Activated CD8-positive, alpha-beta memory T cell treated with anti-CD3 and anti-CD28 coated beads, Interleukin-2, amount 50 U/mL, for 24 hours (primary cell): ENCODE data around the gene IL1A.
A peak's percentile ranks its signal among the peaks of the same experiment; 100 is the strongest.

Experiments
- DNase-seq: peaks from one replicate; pipeline ENCODE4 v3.0.0-alpha.2; 2020; ENCODE audit errors: extremely low read depth

Gene IL1A

DNA sequence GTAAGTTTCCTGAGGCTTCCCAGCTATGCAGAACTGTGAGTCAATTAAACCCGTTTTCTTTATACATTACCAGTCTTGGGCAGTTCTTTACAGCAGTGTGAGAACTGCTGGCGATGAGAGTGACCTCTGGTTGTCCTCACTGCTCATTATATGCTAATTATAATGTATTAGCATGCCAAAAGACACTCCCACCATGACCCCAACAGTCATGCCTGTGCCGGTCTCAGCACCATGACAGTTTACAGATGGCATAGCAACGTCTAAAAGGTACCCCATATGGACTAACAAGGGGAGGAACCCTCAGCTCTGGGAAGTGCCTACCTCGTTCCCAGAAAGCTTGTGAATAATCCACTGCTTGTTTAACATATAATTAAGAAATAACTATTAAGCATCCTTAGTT, 8.1 kb upstream of the IL1A start:
- no peak for DNase-seq

- DNase-seq: no peak
Measured at GRCh38 chr2:112791693-112792230, 7.5 kb upstream of the IL1A start.

DNA sequence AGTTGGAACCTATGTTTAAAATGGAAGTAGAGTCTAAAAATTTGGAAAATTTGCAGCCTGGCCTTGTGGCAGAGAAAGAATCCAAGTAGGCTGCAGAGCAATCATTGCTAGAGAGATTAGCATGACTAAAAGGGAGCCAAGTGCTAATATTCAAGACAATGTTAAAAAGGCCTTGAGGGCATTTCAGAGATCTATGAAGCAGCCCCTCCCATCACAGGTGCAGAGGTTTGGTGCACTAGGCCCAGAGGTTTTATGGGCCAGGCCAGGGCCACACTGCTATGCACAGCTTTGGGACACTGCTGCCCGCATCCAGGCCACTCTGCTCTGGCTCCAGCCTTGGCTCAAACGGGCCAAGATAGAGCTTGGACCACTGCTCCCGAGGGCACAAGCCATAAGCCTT, 6.7 kb upstream of the IL1A start:
- DNase-seq: no peak

GRCh38 chr2:112790305-112790704, 6.0 kb upstream of the IL1A start:
- DNase-seq: no peak

DNA sequence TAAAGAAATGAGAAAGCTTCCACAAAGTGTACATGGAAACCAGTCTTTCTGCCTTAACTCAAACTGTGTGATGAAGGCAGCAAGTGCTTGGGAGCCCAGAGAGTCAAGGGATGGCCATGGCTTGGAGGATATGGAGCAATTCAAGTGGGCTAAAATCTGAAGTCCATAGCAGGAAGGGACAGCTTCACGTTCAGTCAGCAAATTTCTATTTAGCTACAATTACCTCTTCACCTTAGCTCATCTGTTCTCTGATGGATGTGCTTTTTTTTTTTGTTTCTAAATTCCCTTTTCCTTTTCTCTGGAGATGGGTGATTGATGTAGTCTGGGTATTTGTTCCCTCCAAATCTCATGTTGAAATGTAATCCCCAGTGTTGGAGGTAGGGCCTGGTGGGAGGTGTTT, 4.9 kb upstream of the IL1A start:
- DNase-seq: no peak

GRCh38 chr2:112788653-112789052, 4.4 kb upstream of the IL1A start:
- DNase-seq: no peak

DNA sequence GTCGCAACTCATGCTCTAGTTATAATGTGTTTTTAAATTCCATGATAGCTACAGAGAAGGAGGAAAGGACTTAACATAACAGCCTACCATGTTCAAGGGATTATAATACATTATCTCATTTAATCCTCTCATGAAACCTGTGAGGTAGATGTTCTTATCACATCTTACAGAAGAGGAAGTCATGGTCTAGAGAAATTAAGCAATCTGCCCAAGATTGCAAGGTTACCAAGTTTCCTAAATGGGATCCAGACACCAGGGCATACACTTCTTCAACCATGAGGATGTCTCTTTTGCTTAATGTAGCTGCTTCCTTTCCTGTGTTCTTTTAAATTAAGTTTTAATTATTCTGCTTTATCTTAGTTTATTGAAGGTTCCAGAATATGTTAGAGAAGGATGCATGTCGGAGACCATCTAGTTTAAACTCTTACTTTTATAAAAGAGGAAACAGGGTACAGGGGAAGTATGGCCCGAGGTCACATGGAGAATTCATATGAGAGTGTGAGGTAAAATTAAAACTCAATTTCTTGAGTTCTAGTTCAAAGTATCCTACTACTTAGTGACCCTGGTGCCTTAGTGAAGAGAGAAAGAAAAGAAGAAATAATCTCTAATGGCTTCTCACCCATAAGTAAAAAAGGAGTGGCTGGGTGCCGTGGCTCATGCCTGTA, 3.6 kb upstream of the IL1A start:
- no peak for DNase-seq

- no peak for DNase-seq
Measured at GRCh38 chr2:112787294-112787693, 3.0 kb upstream of the IL1A start.

GRCh38 chr2:112783187-112783714, 1.0 kb downstream of the IL1A start:
- DNase-seq: no peak

DNA sequence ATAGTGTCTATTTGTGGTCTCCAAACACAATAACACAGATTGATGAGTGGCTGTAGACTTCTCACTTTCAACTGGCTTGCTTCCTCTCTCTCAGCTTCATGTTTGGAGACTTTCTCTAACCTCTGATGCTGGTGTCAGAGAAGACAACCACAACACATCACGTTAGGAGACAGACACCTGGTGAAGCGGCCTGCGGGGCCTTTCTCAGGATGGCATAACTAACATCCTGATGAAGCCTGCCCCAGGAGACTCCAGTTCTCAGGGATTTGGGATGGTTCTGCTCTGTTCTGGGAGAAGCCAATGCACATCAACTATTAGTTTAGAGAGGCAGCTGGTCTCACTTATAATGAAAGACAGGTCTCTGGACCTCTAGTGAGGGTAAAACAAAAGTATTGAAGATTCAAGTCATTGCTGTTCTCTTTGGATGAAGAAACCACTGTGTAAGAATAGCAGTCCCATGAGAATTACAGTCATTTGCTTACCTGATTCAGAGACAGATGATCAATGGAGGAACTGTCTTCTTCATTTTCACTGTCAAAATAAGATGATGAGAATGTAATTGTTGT, 2.0 kb downstream of the IL1A start:
- no peak for DNase-seq

- DNase-seq: no peak
Measured at GRCh38 chr2:112779598-112779997, 4.7 kb downstream of the IL1A start.

GRCh38 chr2:112777036-112777435, 7.3 kb downstream of the IL1A start:
- DNase-seq: no peak

- no peak for DNase-seq
Measured at GRCh38 chr2:112776113-112776512, 8.2 kb downstream of the IL1A start.

DNA sequence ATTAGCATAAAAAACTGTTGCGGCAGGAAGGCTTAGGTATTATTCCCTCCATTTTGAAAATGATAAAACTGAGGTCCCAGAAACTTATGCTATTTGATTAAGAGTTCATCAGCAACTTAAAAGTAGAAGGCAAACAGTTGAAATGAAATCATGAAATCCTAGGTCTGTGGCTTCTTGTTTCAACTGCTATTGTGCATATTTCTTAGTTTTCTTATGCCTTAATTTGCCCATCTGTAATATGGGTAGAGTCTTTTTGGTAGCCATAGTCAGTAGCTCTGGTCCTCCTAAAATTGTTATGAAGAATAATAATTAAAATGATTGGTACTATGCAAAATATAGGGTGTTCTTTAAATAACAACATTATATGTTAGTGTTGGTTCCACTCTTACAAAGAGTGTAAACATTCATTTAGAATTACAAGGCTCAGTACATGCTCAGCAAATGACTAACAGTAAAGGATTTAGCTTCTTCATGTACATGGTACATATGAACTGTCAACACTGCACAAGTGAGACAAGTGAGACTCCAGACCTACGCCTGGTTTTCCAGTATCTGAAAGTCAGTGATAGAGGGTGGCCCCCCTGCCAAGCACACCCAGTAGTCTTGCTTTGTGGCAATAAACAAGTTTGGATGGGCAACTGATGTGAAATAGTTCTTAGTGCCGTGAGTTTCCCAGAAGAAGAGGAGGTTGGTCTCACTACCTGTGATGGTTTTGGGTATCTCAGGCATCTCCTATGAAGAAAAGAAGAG, 9.6 kb downstream of the IL1A start:
- DNase-seq: no peak

- DNase-seq: no peak
Measured at GRCh38 chr2:112773556-112773955, 10.7 kb downstream of the IL1A start.

GRCh38 chr2:112772911-112773475, 11.3 kb downstream of the IL1A start:
- DNase-seq: no peak

DNA sequence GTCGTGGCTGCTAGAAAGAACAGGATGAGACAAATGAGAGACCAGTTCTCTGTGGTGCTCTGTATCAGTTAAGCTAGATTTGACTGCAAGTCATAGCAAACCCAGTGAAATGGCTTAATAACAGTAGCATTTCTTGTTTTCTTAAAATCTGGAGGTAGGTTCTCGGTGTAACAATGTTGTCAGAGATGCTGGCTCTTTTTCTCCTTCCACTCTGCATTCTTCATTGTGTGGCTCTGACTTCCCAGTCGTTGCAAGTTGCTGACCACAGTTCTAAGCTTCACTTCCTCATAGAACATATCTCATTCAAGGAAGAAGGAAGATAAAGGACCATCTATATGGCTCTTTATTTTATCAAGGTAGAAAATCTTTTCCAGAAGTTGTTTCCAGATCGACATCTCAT, 12.0 kb downstream of the IL1A start:
- no peak for DNase-seq

GRCh38 chr2:112768432-112768831, 15.9 kb downstream of the IL1A start:
- DNase-seq: no peak

DNA sequence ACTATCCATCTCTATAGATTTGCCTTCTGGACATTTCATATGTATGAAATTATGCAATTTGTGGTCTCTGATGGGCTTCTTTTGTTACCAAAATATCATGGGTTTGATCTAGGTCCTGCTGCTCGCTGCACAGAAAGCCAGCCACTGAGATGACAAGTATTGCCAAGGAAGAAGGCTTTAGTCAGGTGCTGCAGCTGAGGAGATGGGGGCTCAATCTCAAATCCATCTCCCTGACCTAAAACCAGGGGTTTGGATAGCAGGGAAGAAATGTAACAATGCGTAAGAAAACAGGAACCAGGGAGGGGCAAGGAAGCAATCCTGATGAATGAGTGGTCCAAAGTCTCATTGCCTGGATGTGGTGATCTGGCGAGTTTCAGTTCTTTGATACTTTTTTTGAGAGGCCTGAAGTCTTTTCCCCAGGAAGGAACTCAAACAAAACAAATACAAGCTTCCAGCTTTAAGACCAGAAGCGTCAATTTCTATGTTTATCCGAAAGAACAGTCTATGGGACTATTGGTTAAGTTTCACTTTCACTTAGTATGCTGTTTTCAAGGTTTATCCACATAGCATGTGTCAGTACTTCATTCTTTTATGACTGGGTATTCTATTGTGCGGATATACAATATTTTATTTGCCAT, 16.5 kb downstream of the IL1A start:
- DNase-seq: no peak

DNA sequence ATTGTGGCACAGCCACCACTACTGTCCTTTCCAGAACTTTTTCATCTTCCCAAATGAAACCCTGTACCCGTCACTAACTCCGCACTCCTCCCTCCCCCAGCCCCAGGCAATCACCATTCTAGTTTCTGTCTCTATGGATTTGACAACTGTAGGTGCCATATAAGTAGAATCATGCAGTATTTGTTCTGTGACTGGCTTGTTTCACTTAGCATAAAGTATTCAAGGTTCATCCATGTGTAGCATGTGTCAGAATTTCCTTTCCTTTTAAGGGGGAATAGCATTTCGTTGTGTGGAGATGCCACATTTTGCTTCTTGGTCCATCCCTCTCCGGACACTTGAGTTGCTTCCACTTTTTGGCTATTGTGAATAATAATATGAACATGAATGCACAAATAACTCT, 19.0 kb downstream of the IL1A start:
- no peak for DNase-seq

GRCh38 chr2:112764071-112765044, 19.9 kb downstream of the IL1A start, which contains the start of gene CKAP2L:
CKAP2L (minus strand) TSS chr2:112764609; CDS start chr2:112764598, 11 bp downstream.
- peak; percentile 94 for DNase-seq
